Measurements from ENCODE around the gene SPOCK1. TPM values are rescaled to one million over a fixed set of nuclear protein-coding genes. Genes with fewer than 3 reads are reported as not detected.

The SPOCK1 gene
- total and polyA plus RNA-seq, 2 experiments from 2014 or later = 8.2 to 10.5 TPM

DNA sequence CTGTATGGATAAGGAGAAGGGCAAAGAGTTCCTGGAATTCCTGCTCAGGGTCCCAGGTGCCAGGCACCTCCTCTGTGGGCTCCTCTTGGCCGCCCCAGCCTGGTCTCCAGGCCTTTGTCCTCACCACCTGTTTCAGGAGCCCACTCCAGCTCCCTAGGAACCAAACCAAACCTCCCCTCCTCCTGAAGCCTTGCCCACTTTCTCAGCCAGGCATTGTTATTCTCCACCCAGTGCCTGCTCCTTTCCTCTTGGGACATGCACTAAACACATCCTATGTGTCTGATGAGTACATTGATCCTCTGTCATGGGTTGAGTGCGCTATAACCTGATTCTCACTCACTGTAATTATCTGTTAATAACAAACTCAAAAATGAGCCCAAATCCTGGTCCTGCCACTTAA is 189.8 kb downstream of the SPOCK1 start:
- H3K27me3 Mint-ChIP-seq (ENCODE audit: insufficient read depth, low read depth, poor library complexity) = no peaks in the 10 kb centered on the region
- H3F3A ChIP-seq (replicated peaks; ENCODE audit: low read depth) = no peaks in the 10 kb centered on the region
- H3K36me3 Mint-ChIP-seq (ENCODE audit: low read depth) = no peaks in the 10 kb centered on the region
- H4K20me1 ChIP-seq (replicated peaks; ENCODE audit: insufficient read depth) = no peaks in the 10 kb centered on the region
- no peaks in the 10 kb centered on the region for H3K79me2 ChIP-seq (replicated peaks; ENCODE audit: insufficient read depth)
- H3K9me3 Mint-ChIP-seq = no peaks in the 10 kb centered on the region
- no peak overlapping the region for H3K4me3 ChIP-seq
- TF ChIP-seq JUNB (IDR thresholded peaks at IDR 0.05; ENCODE audit: unreplicated experiment) (no peak), POLR2AphosphoS5 (IDR thresholded peaks at IDR 0.05; ENCODE audit: low read depth) (no peak), NANOG (IDR thresholded peaks at IDR 0.05; ENCODE audit: borderline replicate concordance) (no peak), ZNF462 (CRISPR knock-in tag; IDR thresholded peaks at IDR 0.05) (no peak), ZNF331 (CRISPR knock-in tag; IDR thresholded peaks at IDR 0.05; ENCODE audit: low read depth) (no peak), CREB1 (CRISPR knock-in tag; IDR thresholded peaks at IDR 0.05; ENCODE audit: low read depth) (no peak), ETS1 (IDR thresholded peaks at IDR 0.05) (no peak)
- TF ChIP-seq, protein P1, sequence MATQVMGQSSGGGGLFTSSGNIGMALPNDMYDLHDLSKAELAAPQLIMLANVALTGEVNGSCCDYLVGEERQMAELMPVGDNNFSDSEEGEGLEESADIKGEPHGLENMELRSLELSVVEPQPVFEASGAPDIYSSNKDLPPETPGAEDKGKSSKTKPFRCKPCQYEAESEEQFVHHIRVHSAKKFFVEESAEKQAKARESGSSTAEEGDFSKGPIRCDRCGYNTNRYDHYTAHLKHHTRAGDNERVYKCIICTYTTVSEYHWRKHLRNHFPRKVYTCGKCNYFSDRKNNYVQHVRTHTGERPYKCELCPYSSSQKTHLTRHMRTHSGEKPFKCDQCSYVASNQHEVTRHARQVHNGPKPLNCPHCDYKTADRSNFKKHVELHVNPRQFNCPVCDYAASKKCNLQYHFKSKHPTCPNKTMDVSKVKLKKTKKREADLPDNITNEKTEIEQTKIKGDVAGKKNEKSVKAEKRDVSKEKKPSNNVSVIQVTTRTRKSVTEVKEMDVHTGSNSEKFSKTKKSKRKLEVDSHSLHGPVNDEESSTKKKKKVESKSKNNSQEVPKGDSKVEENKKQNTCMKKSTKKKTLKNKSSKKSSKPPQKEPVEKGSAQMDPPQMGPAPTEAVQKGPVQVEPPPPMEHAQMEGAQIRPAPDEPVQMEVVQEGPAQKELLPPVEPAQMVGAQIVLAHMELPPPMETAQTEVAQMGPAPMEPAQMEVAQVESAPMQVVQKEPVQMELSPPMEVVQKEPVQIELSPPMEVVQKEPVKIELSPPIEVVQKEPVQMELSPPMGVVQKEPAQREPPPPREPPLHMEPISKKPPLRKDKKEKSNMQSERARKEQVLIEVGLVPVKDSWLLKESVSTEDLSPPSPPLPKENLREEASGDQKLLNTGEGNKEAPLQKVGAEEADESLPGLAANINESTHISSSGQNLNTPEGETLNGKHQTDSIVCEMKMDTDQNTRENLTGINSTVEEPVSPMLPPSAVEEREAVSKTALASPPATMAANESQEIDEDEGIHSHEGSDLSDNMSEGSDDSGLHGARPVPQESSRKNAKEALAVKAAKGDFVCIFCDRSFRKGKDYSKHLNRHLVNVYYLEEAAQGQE (IDR thresholded peaks at IDR 0.05; ENCODE audit: unreplicated experiment) = no peak
- TF ChIP-seq, protein P2, sequence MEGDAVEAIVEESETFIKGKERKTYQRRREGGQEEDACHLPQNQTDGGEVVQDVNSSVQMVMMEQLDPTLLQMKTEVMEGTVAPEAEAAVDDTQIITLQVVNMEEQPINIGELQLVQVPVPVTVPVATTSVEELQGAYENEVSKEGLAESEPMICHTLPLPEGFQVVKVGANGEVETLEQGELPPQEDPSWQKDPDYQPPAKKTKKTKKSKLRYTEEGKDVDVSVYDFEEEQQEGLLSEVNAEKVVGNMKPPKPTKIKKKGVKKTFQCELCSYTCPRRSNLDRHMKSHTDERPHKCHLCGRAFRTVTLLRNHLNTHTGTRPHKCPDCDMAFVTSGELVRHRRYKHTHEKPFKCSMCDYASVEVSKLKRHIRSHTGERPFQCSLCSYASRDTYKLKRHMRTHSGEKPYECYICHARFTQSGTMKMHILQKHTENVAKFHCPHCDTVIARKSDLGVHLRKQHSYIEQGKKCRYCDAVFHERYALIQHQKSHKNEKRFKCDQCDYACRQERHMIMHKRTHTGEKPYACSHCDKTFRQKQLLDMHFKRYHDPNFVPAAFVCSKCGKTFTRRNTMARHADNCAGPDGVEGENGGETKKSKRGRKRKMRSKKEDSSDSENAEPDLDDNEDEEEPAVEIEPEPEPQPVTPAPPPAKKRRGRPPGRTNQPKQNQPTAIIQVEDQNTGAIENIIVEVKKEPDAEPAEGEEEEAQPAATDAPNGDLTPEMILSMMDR (conservative IDR thresholded peaks at IDR 0.05; ENCODE audit: low read depth in 2 of 2) = no peak
- DNase-seq (ENCODE audit: low spot score) (no peak), ATAC-seq (no peak)
- no peak overlapping the region for H3K27ac ChIP-seq (ENCODE audit: low read depth)
- H3K9me2 ChIP-seq (ENCODE audit: insufficient read depth) = 0 out of 2 replicates have a peak, but pooled peaks cover 3% of the 10 kb centered on the region
- no peaks in the 10 kb centered on the region for H3K36me3 ChIP-seq (ENCODE audit: insufficient read depth)
- peaks cover 33% of the 10 kb centered on the region for H3K4me1 Mint-ChIP-seq
- H3K4me2 ChIP-seq = no peak overlapping the region
- H2AFZ ChIP-seq = no peak overlapping the region
- H3K4me3 Mint-ChIP-seq = no peak overlapping the region
- peaks cover 12% of the 10 kb centered on the region; the same call in 1 of the 2 replicates for H3K4me1 ChIP-seq (ENCODE audit: insufficient read depth)
- H3K27me3 ChIP-seq (ENCODE audit: insufficient read depth) = no peaks in the 10 kb centered on the region
- no peak overlapping the region for H3K27ac Mint-ChIP-seq

All from GM23338 (cell line).